ENCODE results near the gene RCOR2. TPM values are rescaled to one million over a fixed set of nuclear protein-coding genes. Genes with fewer than 3 reads are reported as not detected.

Gene RCOR2
- total RNA-seq, 4 donors from 2014 or later = 0.40 to 0.45 (median 0.42) TPM; not detected in 1

DNA sequence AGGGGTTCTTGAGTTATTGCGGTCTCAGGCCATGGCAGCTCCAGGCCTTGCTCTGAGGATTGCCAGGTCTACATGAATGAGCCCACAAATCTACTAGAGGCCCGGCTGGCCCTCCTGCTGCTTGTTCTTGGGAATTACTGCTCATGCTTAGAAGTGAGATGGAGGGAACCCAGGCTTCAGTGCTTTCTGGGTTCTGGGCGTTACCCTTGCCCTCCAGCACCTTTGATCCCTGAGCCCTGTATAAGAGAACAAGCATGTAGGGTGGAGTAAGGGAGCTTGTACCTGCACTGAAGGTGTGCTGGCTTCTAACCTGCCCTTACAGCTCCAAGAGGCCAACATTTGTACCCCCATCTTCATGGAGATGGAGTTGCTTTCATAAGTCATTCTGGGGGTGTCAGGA is 25.8 kb upstream of the RCOR2 start:
- TF ChIP-seq EP300 (IDR thresholded peaks at IDR 0.05) = no peak
- TF ChIP-seq, protein P1, sequence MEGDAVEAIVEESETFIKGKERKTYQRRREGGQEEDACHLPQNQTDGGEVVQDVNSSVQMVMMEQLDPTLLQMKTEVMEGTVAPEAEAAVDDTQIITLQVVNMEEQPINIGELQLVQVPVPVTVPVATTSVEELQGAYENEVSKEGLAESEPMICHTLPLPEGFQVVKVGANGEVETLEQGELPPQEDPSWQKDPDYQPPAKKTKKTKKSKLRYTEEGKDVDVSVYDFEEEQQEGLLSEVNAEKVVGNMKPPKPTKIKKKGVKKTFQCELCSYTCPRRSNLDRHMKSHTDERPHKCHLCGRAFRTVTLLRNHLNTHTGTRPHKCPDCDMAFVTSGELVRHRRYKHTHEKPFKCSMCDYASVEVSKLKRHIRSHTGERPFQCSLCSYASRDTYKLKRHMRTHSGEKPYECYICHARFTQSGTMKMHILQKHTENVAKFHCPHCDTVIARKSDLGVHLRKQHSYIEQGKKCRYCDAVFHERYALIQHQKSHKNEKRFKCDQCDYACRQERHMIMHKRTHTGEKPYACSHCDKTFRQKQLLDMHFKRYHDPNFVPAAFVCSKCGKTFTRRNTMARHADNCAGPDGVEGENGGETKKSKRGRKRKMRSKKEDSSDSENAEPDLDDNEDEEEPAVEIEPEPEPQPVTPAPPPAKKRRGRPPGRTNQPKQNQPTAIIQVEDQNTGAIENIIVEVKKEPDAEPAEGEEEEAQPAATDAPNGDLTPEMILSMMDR (IDR thresholded peaks at IDR 0.05) = no peak
- no peak for TF ChIP-seq POLR2A (IDR thresholded peaks at IDR 0.05; ENCODE audit: low read depth)
- no peak for TF ChIP-seq POLR2AphosphoS5 (IDR thresholded peaks at IDR 0.05)
- H3K4me1 ChIP-seq = peaks cover 22 to 40% (median 38%) of the 10 kb centered on the region in 4 donors
- intact Hi-C loops (cut with DNase I) = no loop called here
- peaks cover 0 to 19% (median 17%) of the 10 kb centered on the region in 4 donors for H3K36me3 ChIP-seq
- WGBS = 100% methylated on average over 2 of the region's 3 CpGs
- no peaks in the 10 kb centered on the region for H3K9me3 ChIP-seq
- no peaks in the 10 kb centered on the region for H3K27me3 ChIP-seq
- no peak for DNase-seq (ENCODE audit: extremely low spot score)
- H3K27ac ChIP-seq (replicated peaks in 1 of 4) = no peak overlapping the region
- no peak overlapping the region for H3K4me3 ChIP-seq

GRCh38 chr11:63941901-63942300 is 24.9 kb upstream of the RCOR2 start:
- peaks cover 24 to 40% (median 38%) of the 10 kb centered on the region in 4 donors for H3K4me1 ChIP-seq
- intact Hi-C loops (cut with DNase I) = no loop called here
- no peak overlapping the region for H3K27ac ChIP-seq (replicated peaks in 1 of 4)
- peaks cover 0 to 13% (median 10%) of the 10 kb centered on the region in 4 donors for H3K36me3 ChIP-seq
- WGBS = 81% methylated on average over 4 of the region's 4 CpGs
- H3K4me3 ChIP-seq = no peak overlapping the region
- TF ChIP-seq, protein P1 (IDR thresholded peaks at IDR 0.05) = no peak
- TF ChIP-seq POLR2AphosphoS5 (IDR thresholded peaks at IDR 0.05) (no peak), EP300 (IDR thresholded peaks at IDR 0.05) (no peak), POLR2A (IDR thresholded peaks at IDR 0.05; ENCODE audit: low read depth) (no peak)
- no peaks in the 10 kb centered on the region for H3K9me3 ChIP-seq
- no peak for DNase-seq (ENCODE audit: extremely low spot score)
- no peaks in the 10 kb centered on the region for H3K27me3 ChIP-seq

DNA sequence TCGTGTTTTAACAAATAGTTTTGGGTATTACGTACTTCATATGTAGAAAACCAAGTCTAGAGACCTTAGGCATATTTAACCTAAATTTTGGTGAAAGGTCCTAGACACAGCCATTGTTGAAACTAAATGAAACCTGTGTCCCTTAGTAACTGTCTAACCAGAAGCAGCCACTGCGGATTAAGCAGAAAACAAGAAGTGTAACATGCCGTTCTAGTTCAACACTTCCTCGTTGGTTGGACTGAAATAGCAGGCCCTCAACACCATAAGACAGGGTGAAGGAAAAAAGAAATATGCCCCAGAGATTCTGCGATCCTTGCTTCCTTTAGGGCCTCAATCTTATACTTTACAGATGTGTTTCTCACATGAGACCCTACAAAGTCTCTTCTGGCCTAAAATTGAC is 23.8 kb upstream of the RCOR2 start:
- Histone ChIP-seq H3K36me3 (peaks cover 0 to 5% (median 0%) of the 10 kb centered on the region in 4 donors), H3K4me1 (peaks cover 24 to 36% (median 34%) of the 10 kb centered on the region in 4 donors), H3K9me3 (no peaks in the 10 kb centered on the region), H3K27ac (replicated peaks in 1 of 4) (no peak overlapping the region), H3K4me3 (no peak overlapping the region), H3K27me3 (no peaks in the 10 kb centered on the region)
- no peak for DNase-seq (ENCODE audit: extremely low spot score)
- intact Hi-C loops (cut with DNase I) = no loop called here
- 73% methylated on average over 6 of the region's 6 CpGs for WGBS
- no peak for TF ChIP-seq EP300 (IDR thresholded peaks at IDR 0.05)
- TF ChIP-seq, protein P1 (IDR thresholded peaks at IDR 0.05) = no peak
- TF ChIP-seq POLR2AphosphoS5 (IDR thresholded peaks at IDR 0.05) = no peak
- TF ChIP-seq POLR2A (IDR thresholded peaks at IDR 0.05; ENCODE audit: low read depth) = no peak

GRCh38 chr11:63939397-63939891 is 22.5 kb upstream of the RCOR2 start:
- no peak for TF ChIP-seq POLR2A (IDR thresholded peaks at IDR 0.05; ENCODE audit: low read depth)
- Histone ChIP-seq H3K4me3 (peak overlapping the region; percentile 67 to 81 (median 76)), H3K36me3 (peaks cover 0 to 5% (median 0%) of the 10 kb centered on the region in 4 donors), H3K27ac (replicated peaks in 1 of 4) (peak overlapping the region; percentile 67 to 82 (median 76)), H3K4me1 (peaks cover 13 to 24% (median 22%) of the 10 kb centered on the region in 4 donors), H3K9me3 (no peaks in the 10 kb centered on the region), H3K27me3 (no peaks in the 10 kb centered on the region)
- intact Hi-C loops (cut with DNase I) = no loop called here
- 2% methylated on average over 26 of the region's 26 CpGs for WGBS
- DNase-seq (ENCODE audit: extremely low spot score) = no peak

- Histone ChIP-seq H3K4me1 (peaks cover 13 to 24% (median 21%) of the 10 kb centered on the region in 4 donors), H3K27me3 (no peaks in the 10 kb centered on the region), H3K36me3 (peaks cover 0 to 5% (median 0%) of the 10 kb centered on the region in 4 donors), H3K9me3 (no peaks in the 10 kb centered on the region), H3K4me3 (peak within 1 kb of the TSS; percentile 67 to 81 (median 76)), H3K27ac (replicated peaks in 1 of 4) (peak within 1 kb of the TSS; percentile 67 to 82 (median 76))
- under 1% methylated on average over 26 of the region's 92 CpGs for WGBS
- no peak for TF ChIP-seq POLR2A (IDR thresholded peaks at IDR 0.05; ENCODE audit: low read depth)
- peak; percentile 34 to 64 for TF ChIP-seq POLR2AphosphoS5 (IDR thresholded peaks at IDR 0.05)
- TF ChIP-seq, protein P1 (IDR thresholded peaks at IDR 0.05) = peak in 1 of 3 experiments; percentile 20
- no peak for DNase-seq (ENCODE audit: extremely low spot score)
- intact Hi-C loops (cut with DNase I) = no loop called here
These were observed 21.8 kb upstream of the RCOR2 start, which contains the start of gene NAA40 for GRCh38 chr11:63938479-63939396. NAA40 (plus strand) TSS chr11:63939002; CDS start chr11:63939097, 95 bp downstream.

Measured in esophagus muscularis mucosa (tissue), 4 donors.